Endothelial cell of umbilical vein (primary cell): Measurements from ENCODE around the gene SETX. TPM values are rescaled to one million over a fixed set of nuclear protein-coding genes. Genes with fewer than 3 reads are reported as not detected.

Experiments
- BruUV-seq: library from RNA; stranded (reverse); fragments of 400-500 nt; replicated peaks from 2 replicates; lab custom pipeline; 2021; lab: Mats Ljungman, UMichigan
- CTCF ChIA-PET: fragments of 300-600, 350-600 bp; sonication (Branson Sonifier 250); formaldehyde crosslinking; loops from one replicate; lab custom pipeline; 2021; ENCODE audit warnings: antibody characterized with exemption, inconsistent platforms; lab: Charles Lee
- POLR2A ChIA-PET: fragments of 300-600, 350-600 bp; sonication (Branson Sonifier 250); formaldehyde crosslinking; loops from one replicate; lab custom pipeline; 2021; ENCODE audit warnings: antibody characterized with exemption, inconsistent platforms; lab: Charles Lee
- DNase-seq: peaks from one replicate; pipeline ENCODE4 v3.0.0-alpha.2; 2011; ENCODE audit warnings: low read depth, low spot score
- FAIRE-seq: peaks from 2 replicates; lab custom pipeline; 2011; peaks lifted over from hg19 to GRCh38; lab: Jason Lieb, UNC
- H2AFZ ChIP-seq: 2 replicates; pipeline ENCODE4 v1.6.0; 2012; ENCODE audit warnings: low read depth, low read length, control low read depth, inconsistent platforms
- H3K27ac ChIP-seq: 2 replicates; pipeline ENCODE4 v1.5.1; 2011; ENCODE audit warnings: low read depth, mild to moderate bottlenecking, control low read depth, low read length, moderate library complexity; ENCODE audit not compliant: insufficient read depth
- H3K27me3 ChIP-seq, 2 experiments: 2 replicates each; pipeline versions ENCODE4 v1.6.0 to v1.6.1; 2011; ENCODE audit warnings: low read length in 2 of 2, mixed read lengths in 1 of 2; ENCODE audit not compliant: control insufficient read depth in 2 of 2, insufficient read depth in 2 of 2
- H3K36me3 ChIP-seq, 2 experiments: 2 replicates in 1 of 2; 3 replicates in 1 of 2; pipeline ENCODE4 v1.5.1; 2011; ENCODE audit warnings: low read length in 2 of 2, mild to moderate bottlenecking in 1 of 2, moderate library complexity in 1 of 2; ENCODE audit not compliant: control insufficient read depth in 2 of 2, insufficient read depth in 2 of 2; ENCODE audit errors: extremely low read depth in 1 of 2
- H3K4me1 ChIP-seq: 3 replicates; pipeline ENCODE4 v1.5.1; 2011; ENCODE audit warnings: mild to moderate bottlenecking, low read length; ENCODE audit not compliant: control insufficient read depth, insufficient read depth; ENCODE audit errors: extremely low read depth
- H3K4me2 ChIP-seq: 2 replicates; pipeline ENCODE4 v1.6.1; 2011; ENCODE audit warnings: low read length, control low read depth, mixed read lengths; ENCODE audit not compliant: insufficient read depth
- H3K4me3 ChIP-seq, 3 experiments: fragments of 200-600 bp in 1 of 3; sonication (generic), shearing (Covaris generic) in 1 of 3; replicated peaks in 1 of 3; 2 replicates each; pipeline ENCODE4 v1.5.1; 2011 to 2016; ENCODE audit warnings: control low read depth in 3 of 3, low read length in 3 of 3, mild to moderate bottlenecking in 2 of 3, inconsistent platforms in 1 of 3, low read depth in 1 of 3, moderate library complexity in 1 of 3; ENCODE audit not compliant: insufficient read depth in 1 of 3
- H3K79me2 ChIP-seq: 2 replicates; pipeline ENCODE4 v1.6.0; 2012; ENCODE audit warnings: low read length, inconsistent platforms; ENCODE audit not compliant: control insufficient read depth, insufficient read depth
- H3K9ac ChIP-seq: replicated peaks from 2 replicates; pipeline ENCODE3; 2011; ENCODE audit warnings: low read length, control low read depth; ENCODE audit not compliant: insufficient read depth; ENCODE audit errors: extremely low read depth
- H3K9me1 ChIP-seq: replicated peaks from 3 replicates; pipeline ENCODE4 v1.6.0; 2011; ENCODE audit warnings: mild to moderate bottlenecking, low read length; ENCODE audit not compliant: control insufficient read depth, insufficient read depth; ENCODE audit errors: extremely low read depth
- H3K9me3 ChIP-seq: replicated peaks from 2 replicates; pipeline ENCODE4 v1.5.1; 2012; ENCODE audit warnings: low read length, inconsistent platforms; ENCODE audit not compliant: control insufficient read depth, insufficient read depth
- H4K20me1 ChIP-seq: replicated peaks from 2 replicates; pipeline ENCODE3; 2011; ENCODE audit warnings: mild to moderate bottlenecking, low read length; ENCODE audit not compliant: control insufficient read depth, insufficient read depth; ENCODE audit errors: extremely low read depth
- EZH2 ChIP-seq: IDR thresholded peaks from 2 replicates; pipeline ENCODE4 v1.6.1; 2012; ENCODE audit warnings: borderline replicate concordance, low read depth, mild to moderate bottlenecking, moderate library complexity, low read length, inconsistent platforms; ENCODE audit not compliant: severe bottlenecking
- FOS ChIP-seq: IDR thresholded peaks from 2 replicates; pipeline ENCODE4 v1.6.1; 2011; ENCODE audit warnings: mild to moderate bottlenecking, low read length, moderate library complexity, borderline replicate concordance; ENCODE audit not compliant: insufficient read depth
- GATA2 ChIP-seq: IDR thresholded peaks from 2 replicates; pipeline ENCODE4 v1.7.0; 2011; ENCODE audit warnings: low read depth, mild to moderate bottlenecking, moderate library complexity, mixed read lengths, low read length; ENCODE audit not compliant: insufficient read length, insufficient read depth
- JUN ChIP-seq: IDR thresholded peaks from 2 replicates; pipeline ENCODE4 v1.6.1; 2011; ENCODE audit warnings: borderline replicate concordance, low read depth; ENCODE audit not compliant: insufficient read length, insufficient read depth
- MAX ChIP-seq: IDR thresholded peaks from 2 replicates; pipeline ENCODE4 v1.6.1; 2011; ENCODE audit not compliant: insufficient read depth, insufficient read length
- MYC ChIP-seq: IDR thresholded peaks from one replicate; pipeline ENCODE4 v1.6.1; 2011; ENCODE audit warnings: mild to moderate bottlenecking, low read depth, low read length
- POLR2A ChIP-seq: IDR thresholded peaks from 2 replicates; pipeline ENCODE4 v1.6.1; 2012; ENCODE audit warnings: low read depth, mild to moderate bottlenecking, control low read depth, low read length
- POLR2AphosphoS5 ChIP-seq: IDR thresholded peaks from 2 replicates; pipeline ENCODE4 v1.6.1; 2012; ENCODE audit warnings: low read depth, mild to moderate bottlenecking, control low read depth, low read length, moderate library complexity; ENCODE audit not compliant: insufficient read depth
- dilution Hi-C: fragments of 300-500 bp; cut with MboI; formaldehyde crosslinking; loops from one replicate; pipeline ENCODE4 v1.15.0; 2019; ENCODE audit warnings: low sequenced_read_pairs; ENCODE audit not compliant: extremely low pct_ligation_motif_present
- intact Hi-C: fragments of 100-400 bp; cut with micrococcal nuclease; formaldehyde crosslinking; loops from one replicate; pipeline ENCODE4 v1.10.0; 2022
- polyA plus RNA-seq, 4 experiments: library from polyadenylated mRNA; depleted of rRNA in 3 of 4; stranded (reverse) in 3 of 4; unstranded in 1 of 4; fragments of >200 nt; gene quantifications; 2 replicates each; pipeline versions ENCODE4 v1.2.1 to v1.2.3, GENCODE V29; 2011 to 2012; ENCODE audit warnings: missing spikeins in 1 of 4
- total RNA-seq: library from RNA; stranded (reverse); gene quantifications from 2 replicates; pipeline ENCODE4 v1.2.3, GENCODE V29; 2021
- TF ChIP-seq, protein P1 (sequence below), 2 donors: IDR thresholded peaks; 1 replicate in 1 of 2; 2 replicates in 1 of 2; pipeline ENCODE4 v1.5.1; 2011; ENCODE audit warnings: low read length in 2 of 2, mild to moderate bottlenecking in 2 of 2, moderate library complexity in 2 of 2, control low read depth in 1 of 2, inconsistent platforms in 1 of 2, low read depth in 1 of 2; ENCODE audit not compliant: insufficient read depth in 1 of 2; ENCODE audit errors: extremely low read depth in 1 of 2

SETX gene
- total and polyA plus RNA-seq, 2 donors (not counting 3 experiments of a cell fraction or from before 2014, with no cell fraction given) = 20.9 to 47.7 TPM

DNA sequence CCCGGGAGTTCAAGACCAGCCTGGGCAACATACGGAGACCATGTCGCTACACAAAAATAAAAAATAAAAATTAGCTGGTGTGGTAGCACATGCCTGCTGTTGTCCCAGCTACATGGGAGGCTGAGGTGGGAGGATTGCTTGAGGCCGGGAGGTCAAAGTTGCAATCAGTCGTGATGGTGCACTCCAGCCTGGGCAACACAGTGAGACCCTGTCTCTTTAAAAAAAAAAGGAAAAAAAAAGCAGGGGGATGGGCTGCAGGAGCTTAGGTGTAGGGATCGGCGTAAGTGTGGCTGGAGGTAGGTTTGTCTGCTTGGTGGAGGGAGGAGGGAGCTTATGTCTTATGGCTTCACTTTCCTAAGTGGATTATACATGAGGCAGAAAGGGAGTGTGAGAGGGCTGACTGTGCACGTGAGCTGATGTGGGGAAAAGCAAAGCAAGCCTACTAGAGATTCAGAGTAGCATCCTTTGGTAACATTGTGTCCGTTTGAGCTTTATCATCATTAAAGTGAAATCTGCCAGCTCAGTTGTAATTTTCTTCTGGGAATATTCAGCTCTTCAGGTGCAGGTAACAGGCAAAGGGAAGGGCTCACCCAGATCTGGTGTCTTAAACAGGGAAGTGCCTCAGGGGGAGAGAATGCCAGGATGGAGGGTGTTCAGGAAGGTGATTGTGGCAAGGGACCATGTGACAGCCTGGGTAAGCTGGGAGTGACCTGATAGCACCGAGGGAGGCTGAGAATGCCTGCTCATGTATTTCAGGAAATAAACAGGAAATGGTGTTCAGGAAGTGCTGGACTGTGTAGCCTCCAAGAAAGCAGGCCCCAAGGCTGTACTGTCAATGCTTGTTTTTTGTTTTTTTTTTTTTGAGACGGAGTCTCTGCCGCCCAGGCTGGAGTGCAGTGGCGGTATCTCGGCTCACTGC, 17.6 kb upstream of the SETX start:
- H3K4me2 ChIP-seq = peak overlapping the region; percentile 28
- no peaks in the 10 kb centered on the region for H3K9me1 ChIP-seq
- peaks cover 27% of the 10 kb centered on the region for H3K4me1 ChIP-seq
- H4K20me1 ChIP-seq = no peaks in the 10 kb centered on the region
- peak overlapping the region in 1 of 3 experiments; percentile 1 for H3K4me3 ChIP-seq
- dilution Hi-C loops = no loop called here
- peaks cover 0 to 11% of the 10 kb centered on the region in 2 experiments for H3K36me3 ChIP-seq
- H3K79me2 ChIP-seq = no peaks in the 10 kb centered on the region
- FAIRE-seq (peak; percentile 97), DNase-seq (peak; percentile 97)
- CTCF ChIA-PET = interaction anchor here (1.3 to 2.0 kb wide), 3 partner anchors 22 to 38 kb away, joined by 4 to 6 read pairs (median 5); partner anchors contain the start of gene CFAP77
- H3K9ac ChIP-seq = peak overlapping the region; percentile 63
- intact Hi-C loops = loop anchor here (1.0 kb wide), 2 partner anchors 17 to 34 kb away; partner anchors contain the start of gene TTF1
- peak overlapping the region; percentile 60 for H2AFZ ChIP-seq
- H3K27ac ChIP-seq = peak overlapping the region; percentile 90
- H3K9me3 ChIP-seq = no peaks in the 10 kb centered on the region
- TSS peak; percentile 91 for BruUV-seq
- TF ChIP-seq MYC (no peak), EZH2 (no peak), POLR2A (no peak), MAX (peak; percentile 73), FOS (no peak), GATA2 (peak; percentile 53), JUN (peak; percentile 51), POLR2AphosphoS5 (peak; percentile 78)
- TF ChIP-seq, protein P1, sequence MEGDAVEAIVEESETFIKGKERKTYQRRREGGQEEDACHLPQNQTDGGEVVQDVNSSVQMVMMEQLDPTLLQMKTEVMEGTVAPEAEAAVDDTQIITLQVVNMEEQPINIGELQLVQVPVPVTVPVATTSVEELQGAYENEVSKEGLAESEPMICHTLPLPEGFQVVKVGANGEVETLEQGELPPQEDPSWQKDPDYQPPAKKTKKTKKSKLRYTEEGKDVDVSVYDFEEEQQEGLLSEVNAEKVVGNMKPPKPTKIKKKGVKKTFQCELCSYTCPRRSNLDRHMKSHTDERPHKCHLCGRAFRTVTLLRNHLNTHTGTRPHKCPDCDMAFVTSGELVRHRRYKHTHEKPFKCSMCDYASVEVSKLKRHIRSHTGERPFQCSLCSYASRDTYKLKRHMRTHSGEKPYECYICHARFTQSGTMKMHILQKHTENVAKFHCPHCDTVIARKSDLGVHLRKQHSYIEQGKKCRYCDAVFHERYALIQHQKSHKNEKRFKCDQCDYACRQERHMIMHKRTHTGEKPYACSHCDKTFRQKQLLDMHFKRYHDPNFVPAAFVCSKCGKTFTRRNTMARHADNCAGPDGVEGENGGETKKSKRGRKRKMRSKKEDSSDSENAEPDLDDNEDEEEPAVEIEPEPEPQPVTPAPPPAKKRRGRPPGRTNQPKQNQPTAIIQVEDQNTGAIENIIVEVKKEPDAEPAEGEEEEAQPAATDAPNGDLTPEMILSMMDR (IDR thresholded peaks at IDR 0.05; ENCODE audit: extremely low read depth in 1 of 2, insufficient read depth in 1 of 2, low read depth in 1 of 2, low read length in 2 of 2) = no peak
- no peaks in the 10 kb centered on the region for H3K27me3 ChIP-seq
- POLR2A ChIA-PET = interaction anchor here (0.5 to 2.1 kb wide), 2 partner anchors 17 to 37 kb away, joined by 8 to 16 read pairs; partner anchors contain the start of gene SETX
